Neutrophil (primary cell): ENCODE measurements around the gene TSHZ3.

Source experiments
- H3K27ac ChIP-seq: fragments of 200-600 bp; sonication (generic); 2 replicates; pipeline ENCODE4 v1.5.1; 2016; ENCODE audit warnings: mild to moderate bottlenecking, moderate library complexity
- H3K27me3 ChIP-seq: fragments of 200-600 bp; sonication (generic); 2 replicates; pipeline ENCODE4 v1.6.0; 2016; ENCODE audit warnings: mild to moderate bottlenecking
- H3K36me3 ChIP-seq: fragments of 200-600 bp; sonication (generic); 2 replicates; pipeline ENCODE4 v1.5.1; 2017
- H3K4me1 ChIP-seq, 2 experiments: fragments of 200-600 bp in 1 of 2; sonication (generic) in 1 of 2; 1 replicate in 1 of 2; 2 replicates in 1 of 2; pipeline versions ENCODE4 v1.5.1 to v1.6.1; 2013 to 2016; ENCODE audit warnings: low read depth in 1 of 2, low read length in 1 of 2, mild to moderate bottlenecking in 1 of 2, moderate library complexity in 1 of 2; ENCODE audit not compliant: control insufficient read depth in 1 of 2, insufficient read depth in 1 of 2
- H3K4me3 ChIP-seq, 2 experiments: fragments of 200-600 bp in 1 of 2; sonication (generic) in 1 of 2; 1 replicate in 1 of 2; 2 replicates in 1 of 2; pipeline ENCODE4 v1.5.1; 2013 to 2016; ENCODE audit warnings: low read depth in 1 of 2, low read length in 1 of 2, mild to moderate bottlenecking in 1 of 2, moderate library complexity in 1 of 2
- H3K9me3 ChIP-seq: fragments of 200-600 bp; sonication (generic); 2 replicates; pipeline ENCODE4 v1.5.1; 2016
- TF ChIP-seq, protein P1 (sequence below): fragments of 200-600 bp; sonication (generic); IDR thresholded peaks from 2 replicates; pipeline ENCODE4 v1.5.1; 2016; ENCODE audit warnings: antibody characterized with exemption

TSHZ3 gene

GRCh38 chr19:31389874-31390273, 40.6 kb upstream of the TSHZ3 start:
- Histone ChIP-seq H3K36me3 (no peaks in the 10 kb centered on the region), H3K27me3 (no peaks in the 10 kb centered on the region), H3K27ac (no peak overlapping the region), H3K4me1 (no peaks in the 10 kb centered on the region), H3K9me3 (no peaks in the 10 kb centered on the region), H3K4me3 (no peak overlapping the region)
- TF ChIP-seq, protein P1, sequence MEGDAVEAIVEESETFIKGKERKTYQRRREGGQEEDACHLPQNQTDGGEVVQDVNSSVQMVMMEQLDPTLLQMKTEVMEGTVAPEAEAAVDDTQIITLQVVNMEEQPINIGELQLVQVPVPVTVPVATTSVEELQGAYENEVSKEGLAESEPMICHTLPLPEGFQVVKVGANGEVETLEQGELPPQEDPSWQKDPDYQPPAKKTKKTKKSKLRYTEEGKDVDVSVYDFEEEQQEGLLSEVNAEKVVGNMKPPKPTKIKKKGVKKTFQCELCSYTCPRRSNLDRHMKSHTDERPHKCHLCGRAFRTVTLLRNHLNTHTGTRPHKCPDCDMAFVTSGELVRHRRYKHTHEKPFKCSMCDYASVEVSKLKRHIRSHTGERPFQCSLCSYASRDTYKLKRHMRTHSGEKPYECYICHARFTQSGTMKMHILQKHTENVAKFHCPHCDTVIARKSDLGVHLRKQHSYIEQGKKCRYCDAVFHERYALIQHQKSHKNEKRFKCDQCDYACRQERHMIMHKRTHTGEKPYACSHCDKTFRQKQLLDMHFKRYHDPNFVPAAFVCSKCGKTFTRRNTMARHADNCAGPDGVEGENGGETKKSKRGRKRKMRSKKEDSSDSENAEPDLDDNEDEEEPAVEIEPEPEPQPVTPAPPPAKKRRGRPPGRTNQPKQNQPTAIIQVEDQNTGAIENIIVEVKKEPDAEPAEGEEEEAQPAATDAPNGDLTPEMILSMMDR = no peak

DNA sequence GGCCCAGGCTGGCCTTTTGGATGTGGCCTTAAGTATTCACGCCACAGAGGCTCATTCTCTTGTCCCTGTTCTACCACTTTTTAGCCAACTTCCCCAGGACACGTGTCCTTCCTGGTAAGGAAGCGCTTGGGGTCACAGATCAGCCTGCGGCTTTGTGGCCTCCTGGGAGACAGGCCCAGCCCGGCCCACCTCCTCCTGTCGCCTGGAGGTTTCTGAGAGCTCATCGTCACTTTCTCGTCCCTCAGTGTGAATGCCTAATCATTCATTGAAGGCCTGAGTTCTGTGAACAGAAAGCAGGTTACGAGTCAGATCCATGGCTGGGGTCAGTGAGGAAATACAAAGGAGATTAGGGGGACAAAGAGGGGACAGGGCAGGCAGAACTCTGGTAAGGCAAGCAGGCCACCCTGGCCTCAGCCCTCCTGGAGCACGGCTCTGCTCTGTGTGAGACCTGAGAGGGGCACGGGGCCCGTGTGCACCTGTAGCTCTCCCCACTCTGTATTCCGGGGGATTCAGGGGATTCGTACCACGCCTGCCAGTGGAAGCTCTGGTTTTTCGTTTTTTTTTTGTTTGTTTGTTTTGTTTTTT, 38.6 kb upstream of the TSHZ3 start:
- Histone ChIP-seq H3K4me3 (no peak overlapping the region), H3K4me1 (no peaks in the 10 kb centered on the region), H3K9me3 (no peaks in the 10 kb centered on the region), H3K27ac (no peak overlapping the region), H3K27me3 (no peaks in the 10 kb centered on the region), H3K36me3 (no peaks in the 10 kb centered on the region)
- TF ChIP-seq, protein P1 = no peak

DNA sequence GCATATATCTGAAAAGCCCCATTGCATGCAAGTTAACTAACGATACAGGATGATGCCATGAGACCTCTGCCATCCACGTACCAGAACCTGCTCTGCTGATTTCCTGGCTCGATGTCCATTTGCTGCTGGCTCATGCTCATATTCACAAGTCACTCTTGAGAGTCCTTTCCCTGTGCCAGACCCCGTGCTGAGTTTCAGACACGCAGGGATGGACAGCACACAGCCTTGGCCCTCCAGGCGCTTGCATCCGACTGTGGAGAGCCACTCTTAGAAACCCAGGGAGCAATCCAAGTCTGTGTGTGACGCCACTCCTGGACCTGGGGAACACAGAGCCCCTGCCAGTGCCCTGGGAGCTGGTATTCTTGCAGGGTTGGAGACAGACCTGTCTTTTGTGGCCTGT, 37.6 kb upstream of the TSHZ3 start:
- Histone ChIP-seq H3K27me3 (no peaks in the 10 kb centered on the region), H3K4me1 (no peaks in the 10 kb centered on the region), H3K36me3 (no peaks in the 10 kb centered on the region), H3K4me3 (no peak overlapping the region), H3K9me3 (no peaks in the 10 kb centered on the region), H3K27ac (no peak overlapping the region)
- TF ChIP-seq, protein P1 = no peak

- TF ChIP-seq, protein P1 = no peak
- H3K4me1 ChIP-seq = no peaks in the 10 kb centered on the region
- no peak overlapping the region for H3K4me3 ChIP-seq
- H3K27ac ChIP-seq = no peak overlapping the region
- no peaks in the 10 kb centered on the region for H3K36me3 ChIP-seq
- no peaks in the 10 kb centered on the region for H3K9me3 ChIP-seq
- H3K27me3 ChIP-seq = no peaks in the 10 kb centered on the region
Measured at GRCh38 chr19:31385744-31386143, 36.5 kb upstream of the TSHZ3 start.

GRCh38 chr19:31383553-31383952, 34.3 kb upstream of the TSHZ3 start:
- Histone ChIP-seq H3K4me3 (no peak overlapping the region), H3K9me3 (no peaks in the 10 kb centered on the region), H3K27me3 (peaks cover 3% of the 10 kb centered on the region), H3K36me3 (no peaks in the 10 kb centered on the region), H3K4me1 (no peaks in the 10 kb centered on the region), H3K27ac (no peak overlapping the region)
- TF ChIP-seq, protein P1 = no peak

DNA sequence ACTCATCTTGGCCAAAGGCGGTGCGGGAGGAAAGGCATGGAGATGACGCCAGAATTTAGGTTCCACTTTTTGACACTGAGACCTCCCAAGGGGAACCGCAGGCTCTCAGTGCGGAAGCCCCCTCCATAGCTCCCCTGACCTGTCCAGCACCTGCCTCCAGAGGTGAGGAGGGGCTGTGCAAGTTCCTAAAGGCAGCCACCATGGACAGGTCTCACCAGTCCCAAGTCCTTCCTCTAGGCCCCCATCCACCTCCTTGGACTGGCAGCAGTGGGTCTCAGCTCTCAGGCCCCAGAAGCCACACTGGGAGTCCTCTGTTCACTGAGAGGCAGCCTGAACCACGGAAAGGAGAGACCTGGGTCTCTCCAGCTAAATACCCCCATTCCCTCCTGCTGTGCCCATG, 31.6 kb upstream of the TSHZ3 start:
- peaks cover 13% of the 10 kb centered on the region for H3K27me3 ChIP-seq
- no peaks in the 10 kb centered on the region for H3K36me3 ChIP-seq
- TF ChIP-seq, protein P1 = no peak
- H3K9me3 ChIP-seq = no peaks in the 10 kb centered on the region
- no peak overlapping the region for H3K4me3 ChIP-seq
- H3K27ac ChIP-seq = no peak overlapping the region
- no peaks in the 10 kb centered on the region for H3K4me1 ChIP-seq
